AG20443 (cell line): ENCODE measurements around the gene PARD3.
"Not testable (repeated sequence)": the region's sequence is repeated elsewhere in the genome, so short reads cannot be mapped to it uniquely, and the experiment has no call there.

Experiments used
- DNase-seq: peaks from one replicate; pipeline ENCODE4 v3.0.0; 2012; ENCODE audit warnings: low spot score, mixed read lengths

PARD3 gene

GRCh38 chr10:34294137-34294536, 521.0 kb downstream of the PARD3 start:
- DNase-seq, result no peak

DNA sequence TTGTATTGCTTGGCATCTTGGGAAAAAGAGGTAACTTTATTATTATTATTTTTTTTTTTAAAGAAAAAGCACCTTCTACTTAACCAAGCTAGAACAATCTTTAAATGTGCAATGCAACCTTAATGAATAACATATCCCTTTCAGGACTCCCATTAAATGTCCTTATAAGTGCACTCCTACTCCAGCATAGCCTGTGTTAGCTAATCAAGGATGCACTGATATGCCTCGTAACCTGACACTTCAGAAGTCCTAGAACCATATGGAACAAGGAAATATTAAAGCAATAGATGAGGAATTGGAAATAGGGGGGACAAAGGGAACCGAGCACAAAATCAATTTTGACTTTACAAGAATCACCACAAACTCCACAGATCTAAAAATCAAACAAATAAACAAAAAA, 522.4 kb downstream of the PARD3 start:
- DNase-seq, result no peak

GRCh38 chr10:34292194-34292565, 522.9 kb downstream of the PARD3 start:
- no peak for DNase-seq

DNA sequence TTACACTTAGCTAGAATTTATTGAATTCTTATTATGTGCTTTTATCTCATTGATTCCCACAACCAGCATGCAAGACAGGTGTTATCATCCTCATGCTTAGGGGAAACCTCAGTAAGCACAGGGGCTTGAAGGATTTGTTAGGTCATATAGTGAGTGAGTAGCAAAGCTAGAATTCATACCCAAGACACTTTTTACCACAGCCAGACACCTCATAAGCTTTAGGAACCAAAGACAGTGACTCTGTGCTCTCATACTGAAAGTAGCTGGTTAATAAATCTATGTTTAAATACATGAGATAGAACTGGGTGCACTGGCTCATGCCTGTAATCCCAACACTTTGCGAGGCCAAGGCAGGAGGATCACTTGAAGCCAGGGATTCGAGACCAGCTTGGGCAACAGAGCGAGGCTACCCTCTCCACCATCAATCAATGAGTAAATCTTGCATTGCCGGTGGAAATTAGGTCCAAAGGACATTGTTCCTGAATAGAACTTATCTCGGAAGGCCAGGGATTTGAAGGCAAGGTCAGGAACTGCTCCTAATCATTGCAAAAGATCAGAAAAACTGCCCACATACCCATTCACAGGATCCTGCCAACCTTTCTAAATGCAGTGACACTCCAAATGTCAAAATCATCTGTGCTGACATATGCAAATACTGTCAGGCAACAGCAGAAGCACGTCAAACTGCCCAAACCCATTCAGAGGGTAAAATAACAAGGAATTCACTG, 523.5 kb downstream of the PARD3 start:
- no peak for DNase-seq

GRCh38 chr10:34290412-34291081, 524.5 kb downstream of the PARD3 start:
- DNase-seq, result peak; percentile 24

DNA sequence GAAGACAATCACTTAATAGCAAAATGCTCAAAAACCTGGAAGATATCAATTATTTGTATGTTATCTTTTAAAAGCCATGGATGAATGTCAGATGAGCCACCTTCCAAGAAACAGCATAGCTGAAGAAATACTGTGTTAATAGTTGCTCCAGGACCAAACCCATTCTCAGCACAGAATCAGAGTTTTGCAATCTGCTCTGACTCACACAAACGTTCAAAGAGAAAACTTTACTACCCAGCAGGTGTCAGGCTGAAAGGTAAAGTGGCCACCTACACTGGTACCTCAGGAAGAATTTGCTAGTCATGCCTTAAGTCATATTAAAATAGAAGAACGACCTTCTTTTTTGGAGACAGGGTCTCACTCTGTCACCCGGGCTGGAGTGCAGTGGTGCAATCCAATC, 526.5 kb downstream of the PARD3 start:
- no peak for DNase-seq

- DNase-seq, result peak; percentile 30
Measured at GRCh38 chr10:34286136-34286739, 528.9 kb downstream of the PARD3 start.

DNA sequence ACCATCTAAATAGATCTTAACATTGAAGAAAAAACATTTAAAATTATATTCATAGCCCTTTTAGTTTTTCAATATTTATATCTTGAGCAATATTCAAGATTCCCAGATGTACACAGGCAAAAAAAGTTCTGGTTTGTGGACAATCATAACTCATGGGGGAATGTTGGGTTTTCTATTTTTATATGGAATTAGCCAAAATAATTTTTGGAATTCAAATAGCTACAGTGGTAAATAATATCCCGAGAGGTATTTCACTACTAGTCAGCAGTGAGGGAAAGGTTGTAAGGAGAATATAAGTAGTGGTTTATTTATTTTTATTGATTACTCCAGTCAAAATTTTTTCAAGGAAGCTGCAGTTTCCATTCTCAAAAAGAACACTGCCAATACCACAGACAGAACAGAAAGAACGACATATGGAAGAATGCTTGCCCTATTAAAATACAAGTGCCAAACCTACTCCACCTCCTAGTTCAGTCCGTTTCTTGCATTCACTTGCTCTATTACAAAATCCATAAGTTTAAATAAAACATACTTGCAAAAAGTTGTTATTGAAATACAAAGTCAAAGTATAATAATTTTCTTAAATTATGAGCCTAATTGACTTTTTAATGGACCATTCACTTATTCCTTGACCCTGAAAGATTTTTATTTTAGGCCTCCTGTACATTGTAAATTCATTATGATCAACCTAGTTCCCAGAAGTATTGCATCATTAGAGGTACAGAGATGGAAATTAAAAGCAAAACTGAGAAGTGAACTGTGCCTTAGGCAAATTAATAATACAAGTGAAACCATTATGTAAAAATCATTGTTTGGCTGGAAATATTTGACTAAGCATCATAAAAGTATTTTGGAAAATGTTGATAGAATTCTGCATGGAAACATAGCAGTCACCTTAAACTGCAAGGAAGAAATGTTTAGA, 533.2 kb downstream of the PARD3 start:
- DNase-seq, result no peak

DNA sequence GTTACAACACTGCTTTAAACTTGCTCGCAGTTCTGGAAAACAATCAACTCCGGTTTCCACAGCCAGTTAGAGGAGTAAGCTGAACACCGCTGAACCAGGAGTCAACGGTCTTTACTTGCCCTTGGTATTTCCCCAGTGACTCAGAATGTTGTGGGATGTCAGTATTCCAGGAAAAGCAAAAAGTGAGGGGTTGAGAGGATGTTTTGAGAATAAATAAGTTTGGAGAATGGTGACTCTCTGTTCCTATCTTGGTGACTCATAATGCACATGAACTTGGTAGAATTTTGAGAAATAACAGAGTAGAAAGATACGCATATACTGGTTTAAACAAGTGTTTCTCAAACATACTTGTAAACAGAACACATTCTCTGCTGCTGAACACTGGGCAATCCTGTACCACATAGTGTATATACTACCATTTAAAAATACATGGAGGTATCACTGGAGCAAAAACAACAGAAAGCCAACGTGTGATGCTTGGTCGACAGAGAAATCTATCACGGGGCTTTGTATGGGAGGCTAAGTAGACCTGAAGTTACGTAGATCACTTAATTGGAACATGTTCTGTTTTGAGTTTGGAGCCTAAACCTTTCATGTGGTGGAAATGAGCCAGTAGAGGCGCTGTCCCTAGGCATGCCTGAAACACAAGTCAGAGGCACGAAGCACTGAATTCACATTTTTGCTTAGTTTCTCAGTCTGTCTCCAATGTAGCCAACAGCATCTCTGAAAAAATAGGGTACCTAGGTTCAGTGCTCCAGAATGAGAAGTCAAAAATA, 534.3 kb downstream of the PARD3 start:
- peak; percentile 81 for DNase-seq

- no peak for DNase-seq
Measured at GRCh38 chr10:34275626-34276130, 539.4 kb downstream of the PARD3 start.

DNA sequence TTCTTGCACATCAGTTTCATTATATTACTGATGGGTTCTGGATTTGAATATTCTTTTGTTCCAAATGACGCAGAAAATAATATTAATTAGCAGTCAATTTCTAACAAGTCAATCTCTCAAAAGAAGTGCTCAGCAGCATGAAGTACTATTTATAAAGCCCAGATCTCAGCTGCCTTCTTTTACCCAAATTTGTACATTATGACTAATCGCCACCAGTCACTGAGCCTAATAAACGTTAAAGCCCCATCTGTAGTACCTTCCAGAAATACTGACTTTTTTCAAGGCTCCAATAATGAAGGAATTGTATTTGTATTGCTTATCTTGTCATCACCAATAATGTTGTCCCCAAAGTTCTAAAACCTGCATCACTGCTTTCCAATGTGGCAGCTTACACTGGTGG, 540.2 kb downstream of the PARD3 start:
- no peak for DNase-seq

GRCh38 chr10:34273340-34273739, 541.8 kb downstream of the PARD3 start:
- DNase-seq, result no peak

DNA sequence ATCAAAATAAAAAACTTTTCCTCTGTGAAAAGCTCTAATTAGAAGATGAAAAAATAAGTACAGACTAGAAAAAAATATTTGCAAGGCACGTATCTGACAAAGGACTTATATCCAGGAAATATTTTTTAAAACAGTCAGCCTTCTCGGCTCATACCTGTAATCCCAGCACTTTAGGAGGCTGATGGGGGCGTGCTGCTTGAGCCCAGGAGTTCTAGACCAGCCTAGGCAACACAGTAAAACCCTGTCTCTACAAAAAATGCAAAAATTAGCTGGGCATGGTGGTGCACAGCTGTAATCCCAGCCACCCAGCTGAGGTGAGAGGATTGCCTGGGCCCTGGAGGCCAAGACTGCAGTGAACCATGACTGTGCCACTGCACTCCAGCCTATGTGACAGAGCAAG, 542.8 kb downstream of the PARD3 start:
- DNase-seq, result no peak

DNA sequence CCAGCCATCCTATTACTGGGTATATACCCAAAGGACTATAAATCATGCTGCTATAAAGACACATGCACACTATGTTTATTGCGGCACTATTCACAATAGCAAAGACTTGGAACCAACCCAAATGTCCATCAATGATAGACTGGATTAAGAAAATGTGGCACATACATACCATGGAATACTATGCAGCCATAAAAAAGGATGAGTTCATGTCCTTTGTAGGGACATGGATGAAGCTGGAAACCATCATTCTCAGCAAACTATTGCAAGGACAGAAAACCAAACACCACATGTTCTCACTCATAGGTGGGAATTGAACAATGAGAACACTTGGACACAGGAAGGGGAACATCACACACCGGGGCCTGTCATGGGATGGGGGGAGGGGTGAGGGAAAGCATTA, 546.7 kb downstream of the PARD3 start:
- DNase-seq, result not testable (repeated sequence)

GRCh38 chr10:34262985-34263384, 552.1 kb downstream of the PARD3 start:
- no peak for DNase-seq

DNA sequence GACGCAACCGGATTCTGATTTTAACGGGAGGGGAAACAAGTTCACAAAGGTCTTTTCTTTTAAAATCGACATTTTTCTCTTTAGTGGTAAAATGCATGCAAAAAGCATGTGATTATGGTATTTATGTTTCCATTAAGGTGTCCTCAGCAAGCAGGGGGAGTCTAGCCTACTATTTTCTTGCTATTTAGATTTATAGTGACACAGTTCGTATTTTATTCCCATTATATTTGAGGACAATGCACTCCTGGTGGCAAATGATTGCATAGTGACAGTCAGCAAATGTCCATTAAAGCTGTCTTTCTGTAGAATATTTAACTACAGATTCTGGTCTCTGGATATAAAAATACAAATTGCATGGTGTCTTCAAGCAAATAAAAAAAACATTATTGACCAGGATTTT, 554.2 kb downstream of the PARD3 start:
- DNase-seq, result no peak

DNA sequence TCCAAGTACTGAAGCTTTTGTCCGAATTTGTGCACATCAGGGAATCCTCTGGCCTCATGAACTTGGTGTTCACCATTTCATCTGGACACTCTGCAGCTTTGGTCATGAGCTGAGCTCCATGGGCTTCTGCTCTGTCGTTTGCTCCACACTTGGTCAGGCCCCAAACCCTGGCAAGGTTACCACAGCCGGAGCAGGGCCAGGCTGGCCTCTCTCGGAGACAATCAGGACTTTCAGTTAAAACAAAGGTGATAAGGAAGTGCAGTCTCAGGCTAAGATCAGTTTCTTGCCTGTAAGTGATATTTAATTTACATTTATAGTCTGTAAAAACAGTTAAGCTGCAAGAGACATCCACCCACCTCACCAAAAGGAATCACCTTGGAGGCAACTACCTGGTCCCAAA, 558.9 kb downstream of the PARD3 start:
- DNase-seq, result no peak

DNA sequence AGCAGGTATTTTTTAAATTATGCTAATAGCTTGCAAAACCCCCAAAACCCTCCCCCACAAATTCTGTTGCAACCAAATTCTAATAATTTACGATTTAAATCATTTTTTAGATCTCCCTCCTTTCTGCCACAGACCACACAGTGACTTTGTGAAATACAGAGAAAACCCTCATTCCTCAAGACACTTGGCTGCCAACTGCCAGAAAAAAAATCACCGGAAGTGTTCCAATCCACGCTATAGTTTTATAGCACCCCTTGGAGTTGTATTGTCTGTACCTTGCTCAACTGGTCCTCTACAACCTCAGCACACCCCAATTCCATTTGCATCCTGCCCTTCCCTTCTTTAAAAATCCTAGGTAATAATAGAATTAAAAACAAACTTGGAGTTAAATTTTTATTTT, 560.1 kb downstream of the PARD3 start:
- no peak for DNase-seq

DNA sequence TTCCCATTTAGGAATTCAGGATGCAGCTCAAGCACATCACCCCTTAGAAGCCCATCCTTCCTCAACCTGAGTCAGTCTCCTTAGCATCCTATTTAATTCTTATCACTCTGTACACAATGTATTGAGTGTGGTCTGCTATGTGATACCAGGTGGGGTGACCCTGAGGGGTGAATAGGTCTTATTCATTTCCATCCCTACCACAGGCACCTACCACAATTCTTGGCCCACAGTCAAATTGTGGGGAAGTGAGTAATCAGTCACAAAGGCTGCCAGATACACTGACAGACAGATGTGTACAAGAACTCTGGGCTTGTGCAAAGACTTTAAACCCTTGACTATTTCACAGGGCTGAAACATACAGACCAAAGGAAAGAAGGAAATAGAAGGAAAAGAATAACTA, 560.5 kb downstream of the PARD3 start:
- DNase-seq, result peak; percentile 22

GRCh38 chr10:34252111-34252510, 563.0 kb downstream of the PARD3 start:
- DNase-seq, result no peak

GRCh38 chr10:34251177-34251576, 563.9 kb downstream of the PARD3 start:
- DNase-seq, result no peak
